ENCODE results near the gene ITGB4.

ITGB4 gene

DNA sequence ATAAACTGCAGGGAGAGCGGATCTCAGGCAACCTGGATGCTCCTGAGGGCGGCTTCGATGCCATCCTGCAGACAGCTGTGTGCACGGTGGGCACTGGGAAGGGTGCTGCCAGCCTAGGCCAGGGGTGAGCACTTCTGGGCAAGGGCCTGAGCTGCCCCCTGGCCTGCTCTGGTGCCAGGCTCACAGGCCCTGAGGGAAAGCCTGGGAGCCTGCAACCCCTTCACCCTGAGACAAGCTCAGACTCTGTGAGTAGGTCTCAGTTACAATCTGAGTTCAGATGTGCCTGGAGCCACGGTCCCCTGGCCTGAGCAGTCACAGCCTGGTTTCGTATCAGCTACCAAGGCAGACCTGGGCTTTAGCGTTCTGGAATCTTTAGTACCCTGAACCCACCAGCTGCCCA, 8.1 kb downstream of the ITGB4 start:
- no peak for DNase-seq (ENCODE audit: extremely low spot score, insufficient read length, low read depth)
- FAIRE-seq = no peak

DNA sequence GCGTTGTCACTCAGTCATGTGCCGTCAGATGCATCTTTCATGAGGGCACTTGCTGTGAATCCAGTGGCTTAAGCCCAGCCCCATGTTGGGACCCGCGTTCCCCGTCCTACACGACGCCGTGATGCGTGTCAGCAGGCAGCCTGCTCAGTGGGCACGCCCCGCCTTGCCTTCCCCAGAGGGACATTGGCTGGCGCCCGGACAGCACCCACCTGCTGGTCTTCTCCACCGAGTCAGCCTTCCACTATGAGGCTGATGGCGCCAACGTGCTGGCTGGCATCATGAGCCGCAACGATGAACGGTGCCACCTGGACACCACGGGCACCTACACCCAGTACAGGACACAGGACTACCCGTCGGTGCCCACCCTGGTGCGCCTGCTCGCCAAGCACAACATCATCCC, 8.8 kb downstream of the ITGB4 start:
- FAIRE-seq (no peak), DNase-seq (ENCODE audit: extremely low spot score, insufficient read length, low read depth) (no peak)

DNA sequence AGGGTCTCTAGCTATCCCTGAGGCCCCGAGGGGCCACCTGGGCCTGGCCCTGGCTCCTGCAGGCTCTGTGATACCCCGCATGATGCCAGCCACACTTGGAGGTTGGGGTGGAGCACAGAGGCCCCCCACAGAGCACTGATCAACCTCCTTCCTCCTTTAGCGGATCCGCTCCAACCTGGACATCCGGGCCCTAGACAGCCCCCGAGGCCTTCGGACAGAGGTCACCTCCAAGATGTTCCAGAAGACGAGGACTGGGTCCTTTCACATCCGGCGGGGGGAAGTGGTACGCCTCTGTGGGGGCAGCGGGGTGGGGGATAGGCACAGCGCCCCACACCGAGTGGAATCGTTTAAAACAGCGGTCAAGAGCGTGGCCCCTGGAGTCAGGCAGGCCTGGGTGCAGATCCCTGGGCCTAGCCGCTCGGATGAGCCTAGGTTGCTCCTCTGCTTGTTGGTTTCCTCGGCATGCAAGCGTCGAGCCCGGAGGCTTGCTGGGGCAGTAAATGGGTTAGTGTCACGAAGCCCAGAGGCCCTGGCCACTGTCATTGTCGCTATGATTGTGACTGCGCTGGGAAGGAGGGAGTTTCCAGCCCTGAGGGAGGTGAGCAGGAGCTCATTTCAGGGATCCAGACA, 9.9 kb downstream of the ITGB4 start:
- DNase-seq (ENCODE audit: extremely low spot score, insufficient read length, low read depth) = no peak
- no peak for FAIRE-seq

DNA sequence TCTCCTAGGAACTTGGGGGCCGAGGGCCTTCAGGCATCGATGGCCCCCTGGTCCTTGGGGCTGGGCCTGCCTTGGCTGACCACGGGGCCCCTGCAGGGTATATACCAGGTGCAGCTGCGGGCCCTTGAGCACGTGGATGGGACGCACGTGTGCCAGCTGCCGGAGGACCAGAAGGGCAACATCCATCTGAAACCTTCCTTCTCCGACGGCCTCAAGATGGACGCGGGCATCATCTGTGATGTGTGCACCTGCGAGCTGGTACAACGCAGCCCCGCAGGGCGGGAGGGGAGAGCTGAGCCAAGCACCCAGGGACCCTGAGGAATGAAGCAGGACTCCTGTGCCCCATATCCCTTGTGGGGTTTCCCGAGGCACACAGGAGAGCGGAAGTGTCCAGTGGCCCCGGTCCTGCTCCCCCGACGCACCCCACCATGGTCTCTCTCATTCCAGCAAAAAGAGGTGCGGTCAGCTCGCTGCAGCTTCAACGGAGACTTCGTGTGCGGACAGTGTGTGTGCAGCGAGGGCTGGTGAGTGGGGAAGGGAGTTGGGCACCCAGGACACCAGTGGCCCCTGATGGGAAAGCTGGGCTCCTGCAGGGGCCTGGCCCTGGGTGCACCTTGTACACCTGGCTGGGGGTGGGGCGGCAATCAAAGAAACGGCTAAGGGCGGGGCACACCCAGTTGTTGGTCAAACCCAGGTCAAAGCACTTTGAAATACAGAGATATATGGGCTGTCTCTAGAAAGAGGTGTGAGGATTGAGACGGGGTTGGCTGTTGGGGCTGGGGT, 10.6 kb downstream of the ITGB4 start:
- no peak for DNase-seq (ENCODE audit: extremely low spot score, insufficient read length, low read depth)
- no peak for FAIRE-seq

DNA sequence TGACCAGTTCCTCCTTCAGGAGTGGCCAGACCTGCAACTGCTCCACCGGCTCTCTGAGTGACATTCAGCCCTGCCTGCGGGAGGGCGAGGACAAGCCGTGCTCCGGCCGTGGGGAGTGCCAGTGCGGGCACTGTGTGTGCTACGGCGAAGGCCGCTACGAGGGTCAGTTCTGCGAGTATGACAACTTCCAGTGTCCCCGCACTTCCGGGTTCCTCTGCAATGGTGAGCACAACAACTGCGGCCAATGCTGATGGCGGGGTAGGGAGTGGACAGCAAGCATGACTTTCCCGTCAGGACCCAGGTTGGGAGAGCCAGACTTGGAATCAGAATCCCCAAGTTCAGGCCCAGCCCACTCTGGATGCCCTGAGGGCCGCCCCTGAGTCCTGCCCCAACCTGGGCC, 12.2 kb downstream of the ITGB4 start:
- no peak for DNase-seq (ENCODE audit: extremely low spot score, insufficient read length, low read depth)
- no peak for FAIRE-seq

DNA sequence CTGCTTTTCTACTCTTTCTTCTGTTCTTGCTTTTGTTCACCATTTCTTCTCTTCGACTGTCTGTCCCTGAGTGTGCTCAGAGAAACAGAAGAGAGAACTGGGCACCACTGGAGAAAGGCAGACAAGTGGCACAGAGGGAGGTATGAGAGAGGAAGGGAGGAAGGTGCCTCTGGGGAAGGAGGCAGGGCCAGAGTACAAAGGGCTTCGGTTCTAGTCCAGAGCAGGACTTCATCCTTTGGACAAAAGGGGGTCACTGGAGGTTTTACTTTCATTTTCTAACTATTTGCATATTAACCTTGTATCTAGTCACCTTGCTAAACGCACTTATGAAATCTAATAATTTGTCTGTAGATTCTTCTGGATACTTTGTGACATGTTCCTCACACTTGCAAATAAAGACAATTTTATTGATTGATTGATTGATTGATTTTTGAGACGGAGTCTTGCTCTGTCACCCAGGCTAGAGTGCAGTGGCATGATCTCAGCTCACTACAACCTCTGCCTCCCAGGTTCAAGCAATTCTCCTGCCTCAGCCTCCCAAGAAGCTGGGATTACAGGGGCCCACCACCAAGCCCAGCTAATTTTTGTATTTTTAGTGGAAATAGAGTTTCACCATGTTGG, 13.5 kb downstream of the ITGB4 start:
- DNase-seq (ENCODE audit: extremely low spot score, insufficient read length, low read depth) (no peak), FAIRE-seq (peak; percentile 42)

DNA sequence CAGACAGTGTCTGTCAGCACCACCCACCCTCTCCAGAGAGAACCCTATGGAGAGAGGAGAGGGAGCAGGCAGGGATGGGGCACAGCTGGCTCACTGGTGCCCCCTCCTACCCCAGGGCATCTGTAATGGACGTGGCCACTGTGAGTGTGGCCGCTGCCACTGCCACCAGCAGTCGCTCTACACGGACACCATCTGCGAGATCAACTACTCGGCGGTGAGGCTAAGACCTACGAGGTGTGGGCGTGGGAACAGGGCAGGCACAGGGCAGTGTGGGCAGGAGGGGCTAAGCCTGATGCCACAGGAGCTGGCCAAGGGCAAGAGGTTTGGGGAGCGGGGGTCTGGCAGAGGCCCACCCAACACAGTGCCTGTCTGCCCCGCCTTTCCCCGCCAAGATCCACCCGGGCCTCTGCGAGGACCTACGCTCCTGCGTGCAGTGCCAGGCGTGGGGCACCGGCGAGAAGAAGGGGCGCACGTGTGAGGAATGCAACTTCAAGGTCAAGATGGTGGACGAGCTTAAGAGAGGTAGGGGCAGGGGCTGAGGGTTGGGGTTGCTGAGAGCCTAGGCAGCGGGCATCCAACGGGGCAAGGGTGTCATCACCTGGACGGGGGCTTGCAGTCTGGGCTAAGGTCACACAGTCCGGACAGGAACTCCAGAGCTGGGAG, 15.0 kb downstream of the ITGB4 start:
- FAIRE-seq (no peak), DNase-seq (ENCODE audit: extremely low spot score, insufficient read length, low read depth) (no peak)

DNA sequence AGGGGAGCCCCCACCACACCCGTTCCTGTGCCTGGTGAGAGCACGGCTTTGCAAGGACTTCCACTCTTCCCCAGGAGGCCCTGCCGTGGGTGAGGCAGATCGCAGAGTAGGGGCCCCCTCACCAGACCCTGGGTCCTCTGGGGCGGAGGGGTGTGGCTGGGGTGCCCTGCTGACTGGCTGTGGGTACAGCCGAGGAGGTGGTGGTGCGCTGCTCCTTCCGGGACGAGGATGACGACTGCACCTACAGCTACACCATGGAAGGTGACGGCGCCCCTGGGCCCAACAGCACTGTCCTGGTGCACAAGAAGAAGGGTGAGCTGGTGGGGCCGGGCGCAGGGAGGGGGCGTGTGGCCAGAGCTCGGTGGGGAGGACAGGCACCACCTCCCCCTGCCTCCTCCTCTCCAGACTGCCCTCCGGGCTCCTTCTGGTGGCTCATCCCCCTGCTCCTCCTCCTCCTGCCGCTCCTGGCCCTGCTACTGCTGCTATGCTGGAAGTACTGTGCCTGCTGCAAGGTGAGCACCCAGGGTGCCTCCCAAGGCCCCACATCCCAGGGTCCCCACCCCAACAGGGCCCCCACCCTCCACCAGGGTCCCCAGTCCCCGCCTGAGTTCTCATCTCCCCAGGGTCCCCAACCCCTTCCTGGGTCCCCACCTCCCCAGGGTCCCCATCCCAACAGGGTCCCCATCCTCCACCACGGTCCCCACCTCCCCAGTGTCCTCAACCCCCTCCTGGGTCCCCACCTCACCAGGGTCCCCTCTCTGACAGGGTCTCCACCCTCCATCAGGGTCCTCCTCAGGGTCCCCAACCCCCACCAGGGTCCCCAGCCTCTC, 16.1 kb downstream of the ITGB4 start:
- FAIRE-seq = no peak
- DNase-seq (ENCODE audit: extremely low spot score, insufficient read length, low read depth) = no peak

DNA sequence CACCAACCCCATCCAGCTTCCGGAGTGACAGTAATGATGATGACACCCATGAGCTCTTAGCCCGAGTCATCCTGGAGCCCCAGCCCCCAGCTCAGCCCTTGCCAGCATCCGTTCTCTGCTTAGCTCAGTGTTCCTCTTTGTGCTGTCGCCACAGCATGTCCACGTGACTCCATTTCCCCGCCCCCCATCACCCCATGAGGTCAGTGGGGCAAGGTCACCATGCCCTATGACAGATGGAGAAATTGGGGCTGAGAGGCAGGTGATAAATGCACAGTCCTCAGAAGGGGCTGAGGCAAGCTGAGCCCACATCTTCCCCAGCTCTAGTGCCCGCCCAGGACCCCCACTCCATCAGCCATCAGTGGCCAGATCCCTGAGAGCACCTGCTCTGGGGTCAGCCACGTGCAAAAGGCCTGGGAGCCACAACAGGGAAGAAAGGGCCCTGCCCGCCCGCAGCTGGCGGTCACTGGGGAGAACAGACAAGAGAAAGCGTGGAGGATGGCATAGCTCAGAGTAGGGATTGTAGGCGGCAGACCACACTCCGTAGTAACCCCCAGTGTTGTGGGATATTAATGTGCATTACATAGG, 17.1 kb downstream of the ITGB4 start:
- peak; percentile 46 for FAIRE-seq
- DNase-seq (ENCODE audit: extremely low spot score, insufficient read length, low read depth) = no peak

DNA sequence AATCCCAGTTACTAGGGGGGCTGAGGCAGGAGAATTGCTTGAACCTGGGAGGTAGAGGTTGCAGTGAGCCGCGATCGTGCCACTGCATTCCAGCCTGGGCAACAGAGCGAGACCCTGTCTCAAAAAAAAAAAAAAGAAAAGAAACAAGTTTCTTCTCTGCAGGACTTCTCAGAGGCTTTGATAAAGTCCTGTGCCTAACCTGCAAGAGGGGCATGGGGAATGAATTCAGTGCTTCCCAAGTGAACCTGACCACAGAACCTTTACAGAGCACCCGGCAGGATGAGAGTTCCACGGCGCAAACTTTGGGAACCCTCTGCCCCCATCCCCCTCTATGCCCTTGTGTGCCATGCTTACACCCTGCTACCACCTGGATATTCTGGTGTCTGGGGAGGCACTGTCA, 17.9 kb downstream of the ITGB4 start:
- DNase-seq (ENCODE audit: extremely low spot score, insufficient read length, low read depth) (no peak), FAIRE-seq (no peak)

DNA sequence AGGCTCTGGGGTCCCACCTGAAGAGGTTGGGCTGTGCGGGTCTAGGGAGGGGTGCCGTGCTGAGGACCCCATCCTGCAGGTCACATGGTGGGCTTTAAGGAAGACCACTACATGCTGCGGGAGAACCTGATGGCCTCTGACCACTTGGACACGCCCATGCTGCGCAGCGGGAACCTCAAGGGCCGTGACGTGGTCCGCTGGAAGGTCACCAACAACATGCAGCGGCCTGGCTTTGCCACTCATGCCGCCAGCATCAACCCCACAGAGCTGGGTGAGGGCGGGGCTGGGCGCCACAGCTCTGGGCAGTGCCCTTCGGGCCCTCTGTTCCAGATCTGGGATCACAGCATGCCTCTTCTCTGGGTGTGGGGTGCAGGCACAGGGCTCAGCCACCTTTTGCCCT, 18.5 kb downstream of the ITGB4 start:
- no peak for DNase-seq (ENCODE audit: extremely low spot score, insufficient read length, low read depth)
- no peak for FAIRE-seq

DNA sequence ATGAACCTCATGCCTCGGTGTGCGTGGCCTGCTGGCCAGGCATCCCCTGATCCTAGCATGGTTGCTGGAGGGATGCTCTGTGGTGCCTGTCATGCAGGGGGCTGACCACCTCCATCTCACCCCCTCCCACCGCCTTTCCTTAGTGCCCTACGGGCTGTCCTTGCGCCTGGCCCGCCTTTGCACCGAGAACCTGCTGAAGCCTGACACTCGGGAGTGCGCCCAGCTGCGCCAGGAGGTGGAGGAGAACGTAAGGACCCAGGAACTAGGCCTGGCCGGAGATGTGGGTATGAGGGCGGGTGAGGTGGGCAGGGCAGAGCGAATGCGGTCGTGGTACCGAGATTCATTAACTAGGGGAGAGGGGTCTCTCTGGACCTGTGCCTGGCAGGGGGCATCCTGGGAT, 19.0 kb downstream of the ITGB4 start:
- no peak for FAIRE-seq
- no peak for DNase-seq (ENCODE audit: extremely low spot score, insufficient read length, low read depth)

DNA sequence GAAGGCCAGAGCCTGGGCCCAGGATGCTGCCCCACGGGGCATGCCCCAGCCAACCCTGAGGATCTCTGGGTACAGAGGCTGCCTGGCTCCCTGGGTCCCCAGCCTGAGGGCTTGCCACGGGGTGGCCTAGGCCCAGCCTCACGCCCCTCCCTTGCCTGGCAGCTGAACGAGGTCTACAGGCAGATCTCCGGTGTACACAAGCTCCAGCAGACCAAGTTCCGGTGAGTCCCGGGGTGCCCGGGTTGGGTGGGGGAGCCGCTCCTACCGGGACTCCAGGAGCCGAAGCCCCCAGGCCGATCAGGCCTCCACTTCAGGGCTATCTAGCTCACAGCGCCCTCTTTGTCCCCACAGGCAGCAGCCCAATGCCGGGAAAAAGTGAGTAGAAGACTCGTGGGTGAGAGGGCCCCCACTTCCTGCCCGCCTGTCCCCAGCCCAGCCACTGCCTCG, 19.4 kb downstream of the ITGB4 start:
- DNase-seq (ENCODE audit: extremely low spot score, insufficient read length, low read depth) (no peak), FAIRE-seq (no peak)

DNA sequence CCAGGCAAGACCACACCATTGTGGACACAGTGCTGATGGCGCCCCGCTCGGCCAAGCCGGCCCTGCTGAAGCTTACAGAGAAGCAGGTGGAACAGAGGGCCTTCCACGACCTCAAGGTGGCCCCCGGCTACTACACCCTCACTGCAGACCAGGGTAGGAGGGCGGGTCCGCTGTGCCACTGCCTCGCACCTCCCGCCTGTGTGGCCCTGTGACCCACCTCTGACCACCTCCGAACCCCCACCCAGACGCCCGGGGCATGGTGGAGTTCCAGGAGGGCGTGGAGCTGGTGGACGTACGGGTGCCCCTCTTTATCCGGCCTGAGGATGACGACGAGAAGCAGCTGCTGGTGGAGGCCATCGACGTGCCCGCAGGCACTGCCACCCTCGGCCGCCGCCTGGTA, 21.1 kb downstream of the ITGB4 start:
- DNase-seq (ENCODE audit: extremely low spot score, insufficient read length, low read depth) (no peak), FAIRE-seq (no peak)

DNA sequence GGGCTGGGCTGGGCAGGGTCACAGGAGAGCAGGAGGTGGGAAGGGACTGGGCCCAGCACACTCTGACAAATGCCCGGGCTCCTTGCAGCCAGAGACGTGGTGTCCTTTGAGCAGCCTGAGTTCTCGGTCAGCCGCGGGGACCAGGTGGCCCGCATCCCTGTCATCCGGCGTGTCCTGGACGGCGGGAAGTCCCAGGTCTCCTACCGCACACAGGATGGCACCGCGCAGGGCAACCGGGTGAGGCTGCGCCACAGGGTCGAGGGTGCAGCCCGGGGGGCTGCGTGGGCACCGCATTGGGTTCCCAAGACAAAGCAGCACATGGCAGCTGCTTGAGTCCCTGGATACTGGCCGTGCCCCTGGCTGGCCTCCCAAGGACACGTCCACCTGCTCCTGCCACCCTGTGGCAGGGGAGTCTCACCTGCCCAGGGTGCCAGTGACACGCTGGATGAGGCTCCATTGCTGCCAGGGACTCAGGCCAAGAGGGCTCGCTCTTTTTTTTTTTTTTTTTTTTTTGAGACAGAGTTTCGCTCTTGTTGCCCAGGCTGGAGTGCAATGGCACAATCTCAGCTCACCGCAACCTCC, 22.5 kb downstream of the ITGB4 start:
- no peak for DNase-seq (ENCODE audit: extremely low spot score, insufficient read length, low read depth)
- no peak for FAIRE-seq

DNA sequence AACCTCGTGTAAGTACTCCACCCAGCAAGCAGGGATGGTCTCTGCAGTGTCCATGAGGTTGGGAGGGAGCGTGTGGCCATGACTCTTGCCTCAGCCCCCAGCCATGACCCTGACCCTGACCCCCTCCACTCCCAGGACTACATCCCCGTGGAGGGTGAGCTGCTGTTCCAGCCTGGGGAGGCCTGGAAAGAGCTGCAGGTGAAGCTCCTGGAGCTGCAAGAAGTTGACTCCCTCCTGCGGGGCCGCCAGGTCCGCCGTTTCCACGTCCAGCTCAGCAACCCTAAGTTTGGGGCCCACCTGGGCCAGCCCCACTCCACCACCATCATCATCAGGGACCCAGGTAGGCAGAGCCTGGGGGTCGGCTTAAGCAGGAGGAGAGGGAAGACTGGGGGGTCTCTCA, 27.4 kb downstream of the ITGB4 start:
- FAIRE-seq = no peak
- DNase-seq (ENCODE audit: extremely low spot score, insufficient read length, low read depth) = no peak

DNA sequence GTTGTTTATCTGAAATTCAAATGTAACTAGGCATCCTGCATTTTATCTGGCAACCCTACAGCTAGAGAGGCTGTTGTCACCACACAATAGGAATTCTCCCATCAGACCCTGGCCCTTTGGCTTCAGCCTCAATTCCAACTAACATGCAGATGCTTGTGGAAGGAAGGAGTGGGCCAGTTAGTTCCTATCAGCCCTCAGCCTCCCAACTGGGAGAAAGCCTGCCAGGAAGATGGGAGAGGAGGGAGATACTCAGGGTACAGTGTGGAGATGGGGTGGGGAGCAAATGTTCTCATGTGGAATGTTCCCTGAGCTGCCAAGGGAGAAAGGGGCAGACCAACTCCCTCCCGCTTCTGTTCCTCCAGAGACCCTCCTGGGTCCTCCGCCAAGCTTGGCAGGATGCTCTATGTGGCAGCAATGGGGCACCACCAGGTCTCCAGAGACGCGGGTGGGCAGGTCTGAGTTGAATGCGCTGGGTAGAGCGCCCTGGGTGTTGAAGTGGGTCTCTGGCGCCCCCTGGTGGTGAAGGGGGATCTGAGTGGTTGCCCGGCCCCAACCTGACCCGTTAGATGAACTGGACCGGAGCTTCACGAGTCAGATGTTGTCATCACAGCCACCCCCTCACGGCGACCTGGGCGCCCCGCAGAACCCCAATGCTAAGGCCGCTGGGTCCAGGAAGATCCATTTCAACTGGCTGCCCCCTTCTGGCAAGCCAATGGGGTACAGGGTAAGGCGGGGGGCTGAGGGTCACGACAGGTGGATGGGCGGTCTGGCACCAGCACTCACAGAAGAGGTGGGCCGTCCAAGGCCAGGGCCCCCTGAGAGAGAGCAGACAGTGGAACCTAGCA, 28.5 kb downstream of the ITGB4 start:
- peak; percentile 51 for FAIRE-seq

DNA sequence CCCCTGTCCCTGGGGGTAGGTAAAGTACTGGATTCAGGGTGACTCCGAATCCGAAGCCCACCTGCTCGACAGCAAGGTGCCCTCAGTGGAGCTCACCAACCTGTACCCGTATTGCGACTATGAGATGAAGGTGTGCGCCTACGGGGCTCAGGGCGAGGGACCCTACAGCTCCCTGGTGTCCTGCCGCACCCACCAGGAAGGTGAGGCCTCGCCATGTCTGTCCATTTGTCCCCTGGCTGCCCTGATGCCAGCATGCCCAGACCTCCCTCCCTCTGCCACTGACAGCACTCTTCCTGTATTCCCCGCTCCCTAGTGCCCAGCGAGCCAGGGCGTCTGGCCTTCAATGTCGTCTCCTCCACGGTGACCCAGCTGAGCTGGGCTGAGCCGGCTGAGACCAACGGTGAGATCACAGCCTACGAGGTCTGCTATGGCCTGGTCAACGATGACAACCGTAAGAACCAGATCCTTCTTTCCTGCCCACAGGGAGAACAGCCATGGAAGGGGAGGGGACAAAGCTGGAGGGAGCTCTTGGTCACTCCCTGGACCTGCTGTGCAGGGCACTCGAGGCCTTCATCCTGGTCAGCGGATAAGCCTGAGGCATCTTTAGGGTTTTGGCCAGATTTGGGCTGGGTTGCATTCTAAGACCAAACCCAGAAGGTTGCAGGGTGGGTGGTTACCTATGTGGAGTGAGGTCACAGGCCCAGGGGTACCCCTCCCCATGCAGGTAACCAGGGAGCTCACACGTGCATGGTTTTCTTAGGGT, 29.6 kb downstream of the ITGB4 start:
- FAIRE-seq (no peak), DNase-seq (ENCODE audit: extremely low spot score, insufficient read length, low read depth) (no peak)

More for the DNA sequence above, 28.5 kb downstream of the ITGB4 start:
- peak; percentile 68 for DNase-seq (ENCODE audit: extremely low spot score, insufficient read length, low read depth)

Data from GM18507 (cell line).